ENCODE measurements around the gene ZNF398.

ZNF398 gene

GRCh38 chr7:149229526-149229925, 82.3 kb downstream of the ZNF398 start:
- no peak for DNase-seq

GRCh38 chr7:149232362-149232761, 85.1 kb downstream of the ZNF398 start:
- no peak for DNase-seq

All from NCI-H2081 treated with DMSO at 0.1 percent for 48 hours (cell line).